NB4 (cell line): ENCODE results near the gene STOML3.

Experiments
- CTCF ChIP-seq: IDR thresholded peaks from one replicate; pipeline ENCODE4 v1.5.1; 2012; ENCODE audit warnings: low read depth, low read length
- POLR2A ChIP-seq: IDR thresholded peaks from 2 replicates; pipeline ENCODE4 v1.6.1; 2011; ENCODE audit warnings: mild to moderate bottlenecking; ENCODE audit not compliant: insufficient read length; ENCODE audit errors: extremely low read depth

- no peak for TF ChIP-seq POLR2A
- TF ChIP-seq CTCF = no peak
These were observed 34.8 kb upstream of the STOML3 start for GRCh38 chr13:39025433-39025839.
